T1000 (cell line): ENCODE data around the gene NANS.
"Not testable (repeated sequence)": the region's sequence is repeated elsewhere in the genome, so short reads cannot be mapped to it uniquely, and the experiment has no call there.

Experiments used
- DNase-seq: peaks from one replicate; lab custom pipeline; 2025; ENCODE audit warnings: mixed read lengths; lab: John Stamatoyannopoulos, UW

The NANS gene

DNA sequence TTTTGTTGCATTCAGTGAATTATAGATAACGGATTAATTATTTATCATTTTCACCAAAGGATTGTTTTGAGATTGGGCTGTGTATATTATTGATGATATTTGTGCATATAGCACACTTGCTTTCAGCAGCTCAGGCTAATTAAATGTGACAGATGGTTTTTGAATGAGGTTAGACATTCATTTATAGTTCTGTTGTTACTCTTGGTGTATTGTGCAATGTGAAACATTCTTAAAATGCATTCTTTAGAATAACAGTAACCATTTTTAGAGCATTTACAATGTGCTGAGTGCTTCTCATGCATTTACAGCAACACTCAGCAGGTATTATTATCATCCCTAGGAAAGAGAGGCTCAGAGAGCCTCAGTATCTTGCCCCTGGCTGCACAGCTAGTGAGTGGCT lies 23.8 kb downstream of the NANS start:
- no peak for DNase-seq

DNA sequence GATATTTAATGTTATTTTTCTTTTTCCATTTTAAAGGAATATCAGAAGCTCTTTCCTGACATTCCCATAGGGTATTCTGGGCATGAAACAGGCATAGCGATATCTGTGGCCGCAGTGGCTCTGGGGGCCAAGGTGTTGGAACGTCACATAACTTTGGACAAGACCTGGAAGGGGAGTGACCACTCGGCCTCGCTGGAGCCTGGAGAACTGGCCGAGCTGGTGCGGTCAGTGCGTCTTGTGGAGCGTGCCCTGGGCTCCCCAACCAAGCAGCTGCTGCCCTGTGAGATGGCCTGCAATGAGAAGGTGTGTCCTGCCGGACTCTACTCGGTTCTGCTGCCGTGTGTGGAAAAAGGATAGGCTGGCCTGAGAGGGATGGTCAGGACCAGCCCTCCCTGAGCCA lies 24.2 kb downstream of the NANS start:
- no peak for DNase-seq

DNA sequence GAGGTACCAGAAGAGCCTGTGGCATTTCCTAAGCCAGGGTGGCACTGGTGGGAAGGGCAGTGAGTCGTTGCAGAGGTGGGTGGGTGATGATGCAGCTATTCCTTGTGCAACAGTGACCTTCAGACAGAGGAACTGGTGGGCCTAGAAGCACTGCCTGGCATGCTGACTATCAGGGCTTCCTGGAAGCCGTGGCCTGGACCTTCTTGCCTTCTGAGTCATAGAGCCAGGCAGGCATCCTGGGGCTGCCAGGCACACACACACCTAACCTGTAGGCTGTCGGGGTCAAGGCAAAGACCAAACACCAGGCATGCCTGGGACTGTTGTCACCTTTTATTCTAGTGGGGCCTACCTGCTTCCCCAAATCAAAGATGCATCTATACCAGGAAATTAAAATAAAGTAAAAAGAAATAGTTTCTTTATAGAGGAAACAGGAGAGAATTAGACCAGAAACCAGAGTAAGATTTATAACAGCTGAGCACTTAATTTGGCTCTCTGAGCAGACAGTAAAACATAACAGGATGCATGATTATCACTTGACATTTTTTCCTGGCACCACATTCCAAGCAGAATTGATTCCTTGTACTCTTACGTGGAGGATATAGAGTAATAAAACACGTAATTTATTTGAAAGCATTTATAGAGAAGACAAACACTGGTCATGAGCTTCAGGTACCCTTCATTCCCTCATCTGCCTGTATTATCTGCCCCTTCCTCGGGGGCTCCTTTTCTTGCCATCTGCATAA lies 25.1 kb downstream of the NANS start:
- DNase-seq = no peak

DNA sequence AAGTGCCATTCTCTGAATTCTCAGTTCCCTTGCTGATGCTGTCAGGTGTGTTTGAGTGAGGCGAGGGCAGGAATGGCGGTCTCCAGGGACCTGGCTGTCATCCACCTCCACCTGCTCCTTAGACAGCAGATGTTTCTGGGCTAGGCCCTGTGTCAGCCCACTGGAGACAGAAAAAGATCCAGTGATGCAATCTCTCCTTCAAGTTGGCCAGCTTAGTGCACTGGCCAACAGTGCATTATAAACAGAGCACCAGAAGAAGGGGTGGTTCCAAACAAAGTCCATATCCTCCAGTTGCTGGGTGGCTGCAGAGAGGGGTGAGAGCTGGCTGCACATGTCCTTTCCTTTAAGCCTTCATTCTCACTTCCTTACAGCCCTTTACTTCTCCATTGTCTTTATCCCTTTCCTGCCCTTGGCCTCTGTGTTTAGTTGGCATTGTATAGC lies 26.5 kb downstream of the NANS start:
- DNase-seq = no peak

DNA sequence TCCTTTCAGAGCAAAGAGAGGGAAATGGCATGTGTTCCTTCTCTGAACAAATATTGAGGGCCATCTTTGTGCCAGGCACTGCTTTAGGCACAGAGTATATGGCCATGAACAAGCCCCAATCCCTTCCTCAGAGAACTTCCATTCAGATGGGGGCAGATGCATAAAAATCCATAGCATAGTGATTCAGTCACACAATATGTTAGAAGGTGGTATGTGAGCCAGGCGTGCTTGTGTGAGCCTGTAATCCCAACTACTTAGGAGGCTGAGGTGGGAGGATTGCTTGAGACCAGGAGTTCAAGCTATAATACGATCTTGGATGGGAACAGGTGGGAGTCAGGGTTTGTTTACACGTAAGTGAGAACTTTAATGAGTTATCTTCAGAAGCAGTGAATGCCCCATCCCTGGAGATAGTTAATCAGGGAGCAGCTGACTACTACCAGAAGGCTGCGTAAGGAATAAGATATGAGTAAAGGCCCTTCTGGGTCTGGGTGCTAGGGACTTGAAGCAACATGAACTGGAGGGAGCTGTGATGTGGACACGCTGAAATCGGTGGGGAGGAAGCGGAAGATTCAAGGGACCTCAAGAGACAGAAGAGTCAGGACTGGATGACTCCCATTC lies 27.1 kb downstream of the NANS start:
- no peak for DNase-seq

DNA sequence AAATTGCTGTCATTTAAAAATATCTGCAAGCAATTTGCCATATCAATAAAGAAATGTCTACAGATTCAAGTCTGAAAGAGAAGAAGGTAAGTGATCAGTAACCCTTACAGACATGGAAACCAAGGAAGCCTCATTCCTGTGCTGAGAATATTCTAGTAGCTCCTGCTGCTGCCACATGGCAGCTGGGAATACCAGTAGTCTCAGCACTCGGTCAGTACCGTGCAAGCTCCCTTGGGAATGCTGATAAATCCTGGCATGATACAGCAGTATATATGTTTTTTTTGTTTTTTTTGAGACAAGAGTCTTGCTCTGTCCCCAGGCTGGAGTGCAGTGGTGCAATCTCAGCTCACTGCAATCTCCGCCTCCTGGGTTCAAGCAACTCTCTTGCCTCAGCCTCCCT lies 27.9 kb downstream of the NANS start:
- no peak for DNase-seq

DNA sequence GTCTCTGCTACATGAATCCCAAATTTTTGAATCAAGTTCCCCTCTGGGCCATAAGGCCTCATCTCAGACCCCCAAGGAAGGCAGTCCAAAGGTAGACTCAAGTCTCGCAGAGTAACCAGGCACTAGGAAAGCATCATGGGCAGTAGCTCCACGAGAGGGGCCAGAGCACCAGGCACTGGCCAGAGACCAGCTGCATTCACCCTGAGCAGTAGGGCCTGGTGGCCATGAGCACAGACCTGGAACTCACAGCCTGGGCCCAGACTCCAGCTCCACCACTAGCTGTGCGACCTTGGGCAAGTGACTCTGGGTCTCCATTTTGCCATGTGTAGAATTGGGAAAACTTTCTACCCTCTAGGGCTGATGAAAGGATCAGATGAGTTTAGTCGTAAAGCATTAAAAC lies 28.5 kb downstream of the NANS start:
- no peak for DNase-seq

DNA sequence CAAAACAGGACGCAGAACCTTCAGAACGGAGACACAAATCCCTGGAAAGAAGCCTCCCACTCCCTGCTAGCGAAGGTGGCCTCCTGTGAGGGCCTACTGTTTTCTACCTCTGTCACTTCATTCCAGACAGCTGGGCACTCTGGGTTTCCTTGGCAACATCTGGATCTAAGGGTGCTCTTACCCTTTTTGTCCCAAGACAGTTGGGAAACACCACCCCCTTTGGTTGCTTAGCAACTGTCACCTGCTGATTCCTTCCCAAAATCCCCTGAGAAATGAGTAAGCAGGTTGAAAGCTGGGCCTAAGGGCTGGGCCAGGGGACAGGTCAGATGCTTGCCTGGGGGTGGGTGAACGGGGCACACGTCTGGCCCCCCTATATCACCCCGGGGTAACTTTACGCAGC lies 29.4 kb downstream of the NANS start:
- DNase-seq = no peak

DNA sequence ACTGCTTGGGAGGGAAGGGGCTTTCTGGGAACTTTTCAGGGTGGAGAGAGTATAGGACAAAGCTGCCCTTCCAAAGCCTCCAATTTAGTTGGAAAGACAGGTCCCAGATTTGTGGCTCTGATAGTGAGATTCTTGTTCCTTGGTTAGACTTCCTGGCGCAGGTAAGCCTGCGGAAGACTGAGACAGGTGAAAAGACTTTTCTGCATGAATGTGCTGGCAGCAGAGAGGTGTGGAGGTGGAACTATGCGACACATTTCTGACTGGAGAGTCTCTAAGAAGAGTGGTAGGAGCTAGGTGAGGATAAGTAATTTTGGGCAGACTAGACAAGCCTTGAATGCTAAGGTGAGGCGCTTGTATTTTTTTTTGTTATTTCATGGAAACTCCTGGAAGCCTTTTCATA lies 29.9 kb downstream of the NANS start:
- no peak for DNase-seq

DNA sequence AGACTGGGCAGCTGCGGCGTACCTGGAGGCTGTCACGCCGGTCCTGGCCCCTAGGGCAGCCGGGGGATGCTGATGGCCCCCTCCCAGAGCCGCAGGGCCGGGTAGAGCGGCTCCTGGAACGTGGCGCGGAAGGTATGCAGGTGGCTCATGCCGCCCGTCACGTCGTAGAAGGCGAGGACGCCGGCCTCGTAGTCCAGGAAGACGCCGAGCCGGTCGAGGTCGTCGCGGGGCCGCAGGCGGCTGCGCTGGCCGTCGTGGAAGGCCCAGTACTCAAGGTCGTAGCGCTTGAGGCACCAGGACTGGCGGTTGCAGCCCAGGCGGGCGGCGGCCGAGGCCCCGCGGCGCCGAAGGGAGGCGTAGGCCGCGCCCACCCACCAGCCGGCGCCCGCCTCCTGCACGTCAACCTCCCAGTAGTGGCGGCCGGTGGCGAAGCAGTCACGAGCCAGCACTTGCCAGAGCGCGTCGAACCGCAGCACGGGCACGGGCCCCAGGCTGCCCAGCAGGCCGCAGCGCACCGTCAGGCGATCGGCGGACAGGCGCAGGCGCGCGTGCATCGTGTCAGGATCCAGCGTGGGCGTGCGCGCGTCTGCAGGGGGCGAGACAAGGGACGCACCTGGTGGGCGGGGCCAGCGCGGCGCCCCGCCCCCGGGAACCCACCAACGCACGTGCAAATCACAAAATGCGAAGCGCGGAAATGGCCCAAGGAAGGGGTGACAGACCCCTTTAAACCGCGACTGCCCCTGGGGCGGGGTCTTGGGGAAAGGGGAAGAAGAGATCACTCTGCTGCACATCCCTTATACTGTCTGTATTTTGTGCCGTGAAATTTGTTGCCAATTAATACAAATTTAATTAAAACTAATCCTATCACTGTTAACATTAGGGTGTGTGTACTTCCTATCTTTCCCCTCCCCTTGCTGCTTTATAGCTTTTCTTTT lies 31.2 kb downstream of the NANS start:
- no peak for DNase-seq

DNA sequence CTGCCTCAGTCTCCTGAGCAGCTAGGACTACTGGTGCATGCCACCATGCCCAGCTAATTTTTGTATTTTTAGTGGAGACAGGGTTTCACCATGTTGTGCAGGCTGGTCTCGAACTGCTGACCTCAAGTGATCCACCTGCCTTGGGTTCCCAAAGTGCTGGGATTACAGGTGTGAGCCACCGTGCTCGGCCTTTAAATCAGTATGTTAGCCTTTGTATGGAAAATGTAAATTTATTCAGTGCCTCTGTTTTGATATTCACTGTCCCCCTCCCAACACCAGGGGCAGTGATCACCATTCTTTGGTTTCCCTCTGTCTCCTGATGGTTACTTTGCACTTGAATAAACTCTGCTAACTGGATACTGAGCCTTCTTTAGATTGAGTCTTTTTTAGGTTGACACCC lies 34.1 kb downstream of the NANS start:
- not testable (repeated sequence) for DNase-seq

DNA sequence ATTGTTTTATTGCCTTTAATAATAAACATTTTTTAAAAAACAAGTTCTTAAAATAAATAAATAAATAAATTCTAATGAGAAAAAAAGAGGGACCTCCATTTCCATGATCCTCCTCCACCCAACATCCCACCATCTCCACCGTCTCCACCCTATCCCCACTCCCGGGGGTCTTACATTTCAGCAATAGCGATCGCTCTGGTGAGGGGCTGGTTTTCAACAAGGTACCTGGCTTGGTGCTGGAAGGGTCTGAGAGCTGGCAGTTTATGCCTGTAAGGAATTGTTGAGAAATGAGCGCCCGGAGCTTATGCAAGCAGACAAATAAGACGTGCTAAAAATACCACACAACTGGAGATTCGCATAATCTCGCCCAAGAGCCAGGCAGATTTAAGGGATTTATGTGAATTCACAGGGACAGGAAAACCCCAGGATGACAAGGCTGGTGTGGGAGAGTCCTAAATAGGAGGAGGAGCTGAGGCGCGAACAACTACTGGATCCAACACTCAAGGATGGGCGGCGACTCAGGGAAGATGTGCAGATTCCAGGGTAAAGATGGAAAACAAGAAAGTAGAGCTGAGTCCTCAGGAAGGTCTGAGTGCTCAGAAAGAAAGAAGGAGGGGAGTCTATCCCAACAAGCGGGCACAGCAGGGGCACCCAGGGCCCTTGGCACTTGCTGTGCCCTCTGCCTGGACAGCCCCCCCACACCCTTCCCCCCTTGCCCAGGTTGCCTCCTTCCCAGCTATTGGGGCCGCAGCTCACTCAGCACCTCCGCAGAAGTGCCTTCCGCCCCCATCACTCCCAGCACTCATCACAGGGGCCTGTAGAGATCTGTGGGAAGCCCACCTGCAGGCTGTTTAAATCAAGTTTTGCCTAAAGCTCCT lies 35.4 kb downstream of the NANS start:
- no peak for DNase-seq

DNA sequence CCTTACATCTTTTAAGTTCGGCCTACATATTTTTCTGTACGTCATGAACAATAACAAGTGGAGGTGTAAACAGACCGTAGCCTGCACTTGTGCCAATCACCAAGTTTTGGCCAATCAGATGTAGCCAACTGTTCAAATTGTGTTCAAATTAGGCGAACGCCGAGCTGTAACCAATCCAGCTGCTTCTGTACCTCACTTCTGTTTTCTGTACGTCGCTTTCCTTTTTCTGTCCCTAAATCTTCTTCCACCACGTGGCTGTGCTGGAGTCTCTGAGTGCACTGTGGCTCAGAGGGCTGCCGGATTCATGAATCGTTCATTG lies 36.0 kb downstream of the NANS start:
- DNase-seq = no peak

DNA sequence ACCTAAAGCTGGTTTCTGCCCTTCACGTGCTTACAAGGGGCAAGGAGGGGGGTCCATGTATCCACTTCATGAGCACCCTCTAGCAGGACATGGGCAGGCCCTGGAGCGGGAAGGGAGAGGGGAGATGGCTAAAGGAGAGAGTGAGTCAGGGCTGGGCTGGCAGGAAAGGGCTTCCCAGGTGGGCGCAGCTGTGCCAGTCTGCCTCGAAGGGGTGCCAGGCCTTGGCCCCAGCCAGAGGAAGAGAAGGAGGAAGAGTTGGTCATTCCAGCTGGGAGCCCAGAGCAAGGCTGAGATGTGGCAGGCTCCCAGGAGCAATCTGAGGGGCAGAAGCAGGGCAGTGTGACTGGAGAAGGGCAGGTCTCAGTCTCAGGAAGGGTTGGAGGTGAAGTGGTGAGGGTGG lies 37.8 kb downstream of the NANS start:
- no peak for DNase-seq

DNA sequence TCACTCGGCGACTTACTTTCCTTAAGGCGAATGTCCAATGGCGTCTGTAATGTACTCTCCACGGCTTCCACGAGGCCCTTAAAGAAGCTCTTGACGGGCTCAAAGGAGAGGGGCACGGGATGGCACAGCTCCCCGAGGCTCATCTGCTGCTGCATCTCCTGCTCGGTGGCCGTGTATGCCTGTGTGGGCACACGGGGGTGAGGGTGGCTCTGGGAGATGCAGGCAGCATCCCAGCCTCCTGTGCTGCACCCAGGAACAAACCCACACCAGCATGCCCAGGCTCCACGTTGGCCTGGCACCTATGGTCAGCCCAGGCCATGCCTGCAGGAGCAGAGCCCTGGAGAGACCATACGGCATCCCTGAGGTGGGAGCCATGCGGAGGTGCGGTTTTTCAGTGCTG lies 38.3 kb downstream of the NANS start:
- no peak for DNase-seq

DNA sequence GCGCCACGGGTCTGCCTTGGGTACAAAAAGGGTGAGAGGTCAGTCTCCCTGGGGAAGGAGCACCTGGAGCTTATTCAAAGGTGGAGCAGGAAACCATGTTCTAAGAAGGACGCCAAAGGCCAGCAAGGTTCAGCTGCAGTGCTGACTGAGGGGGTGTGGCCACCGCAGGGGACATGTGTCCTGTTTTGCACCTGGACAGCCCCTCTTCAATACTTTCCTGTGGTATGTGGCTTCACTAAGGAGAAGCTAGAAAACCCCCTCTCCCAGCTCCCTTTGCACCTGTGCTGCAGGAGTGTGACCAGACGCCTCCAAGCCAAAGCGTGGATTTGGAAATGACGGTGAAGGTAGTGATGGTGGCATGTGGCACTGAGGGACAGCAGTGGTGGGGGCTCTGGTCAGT lies 38.9 kb downstream of the NANS start:
- no peak for DNase-seq

DNA sequence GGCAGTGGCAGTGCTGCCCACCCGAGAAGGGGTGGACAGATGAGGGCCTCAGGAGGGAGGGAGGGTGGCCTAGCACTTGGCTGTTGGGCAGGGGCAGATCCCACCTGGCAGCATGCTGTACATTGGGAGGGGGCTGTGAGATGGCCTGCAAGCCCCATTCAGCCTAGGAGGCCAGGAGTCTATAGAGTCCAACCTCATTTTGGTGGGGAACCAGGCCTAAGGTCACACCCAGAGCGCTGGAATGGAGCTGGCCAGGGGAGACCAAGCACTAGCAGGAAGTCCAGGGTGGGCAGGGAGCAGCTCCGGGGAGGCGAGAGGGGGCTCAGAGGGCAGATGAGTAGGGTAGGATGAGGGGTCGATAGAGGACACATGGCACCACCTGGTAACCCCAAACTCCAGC lies 39.6 kb downstream of the NANS start:
- no peak for DNase-seq

DNA sequence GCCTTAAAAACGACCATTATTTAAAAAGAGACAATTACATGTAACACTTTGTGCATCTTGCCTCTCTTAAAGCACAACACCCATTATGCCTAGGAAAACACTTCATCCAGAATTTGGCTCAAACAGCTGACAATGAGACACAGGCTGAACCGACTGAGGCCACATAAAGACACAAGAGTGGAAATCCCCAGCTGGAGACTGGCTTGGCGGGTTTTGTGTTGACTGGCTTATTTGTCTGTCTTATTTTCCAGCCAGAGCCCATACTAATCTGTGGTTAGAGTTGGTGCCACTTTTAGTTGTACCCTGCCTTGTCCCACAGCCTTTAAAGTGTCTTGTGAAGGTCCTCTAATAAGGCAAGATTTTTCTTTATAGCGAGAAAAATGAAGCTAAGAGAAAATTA lies 41.3 kb downstream of the NANS start:
- DNase-seq = no peak

DNA sequence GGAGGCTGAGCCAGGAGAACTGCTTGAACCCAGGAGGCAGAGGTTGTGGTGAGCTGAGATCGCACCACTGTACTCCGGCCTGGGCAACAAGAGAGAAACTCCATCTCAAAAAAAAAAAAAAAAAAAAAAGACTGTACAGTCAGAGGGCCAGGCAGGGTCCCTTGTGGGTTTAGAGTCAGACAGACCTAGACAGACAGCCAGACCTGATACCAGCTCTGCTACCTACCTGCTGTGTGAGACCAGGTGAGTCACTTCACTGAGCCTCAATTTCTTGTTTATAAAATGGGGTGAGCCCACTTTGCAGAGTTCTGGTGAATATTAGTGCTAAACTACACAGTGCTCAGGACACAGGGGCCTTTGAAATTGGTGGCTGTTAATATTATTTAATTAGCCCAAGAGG lies 42.8 kb downstream of the NANS start:
- DNase-seq = no peak

DNA sequence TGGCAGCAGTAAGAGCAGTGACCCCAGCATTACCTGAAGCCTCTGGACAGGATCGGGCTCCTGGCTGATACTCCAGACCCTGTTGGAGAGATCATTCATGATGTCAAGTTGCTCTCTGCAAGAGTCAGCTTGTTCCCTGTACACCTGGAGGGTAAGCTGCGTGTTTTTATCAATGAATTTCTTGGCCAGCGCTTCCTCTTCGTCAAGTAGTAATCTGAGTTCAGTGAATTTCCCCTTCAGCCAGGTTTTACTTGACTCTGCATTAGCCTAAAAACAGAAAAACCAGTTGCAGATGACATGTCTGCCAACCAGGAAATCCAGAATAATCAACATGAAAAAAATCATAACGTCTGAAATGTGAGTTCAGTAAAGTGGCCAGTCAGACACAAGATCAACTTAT lies 43.4 kb downstream of the NANS start:
- no peak for DNase-seq

DNA sequence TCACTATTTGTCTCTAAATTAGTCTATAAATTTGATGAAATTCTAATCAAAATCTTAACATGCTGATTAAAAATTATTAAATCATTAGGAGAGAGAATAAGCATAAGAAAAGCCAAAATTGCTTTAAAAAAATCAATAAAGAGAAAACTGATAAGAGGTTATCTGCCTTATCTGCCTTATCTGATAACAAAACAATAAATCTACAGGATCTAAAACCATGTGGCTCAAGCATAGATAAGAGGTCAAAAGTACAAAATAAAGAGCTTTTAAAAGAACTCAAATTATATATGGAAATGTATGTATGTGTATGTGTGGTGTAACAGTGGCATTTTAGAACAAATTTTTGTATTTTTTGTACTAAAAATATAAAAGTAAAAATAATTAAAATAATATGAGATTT lies 43.9 kb downstream of the NANS start:
- DNase-seq = no peak

DNA sequence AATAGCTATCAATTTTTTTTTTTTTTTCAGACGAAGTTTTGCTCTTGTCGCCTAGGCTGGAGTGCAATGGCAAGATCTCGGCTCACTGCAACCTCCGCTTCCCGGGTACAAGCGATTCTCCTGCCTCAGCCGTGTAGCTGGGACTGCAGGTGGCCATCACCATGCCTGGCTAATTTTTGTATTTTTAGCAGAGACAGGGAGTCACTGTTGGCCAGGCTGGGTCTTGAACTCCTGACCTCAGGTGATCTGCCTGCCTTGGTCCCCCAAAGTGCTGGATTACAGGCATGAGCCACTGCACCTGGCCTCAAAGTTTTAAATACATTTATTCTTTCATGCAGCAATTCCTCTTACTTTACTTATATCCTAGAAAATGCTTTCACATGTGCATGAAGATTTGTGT lies 44.9 kb downstream of the NANS start:
- no peak for DNase-seq
